Kidney tubule cell (primary cell): ENCODE data around the gene ARHGAP23.
A peak's percentile ranks its signal among the peaks of the same experiment; 100 is the strongest.
"Not testable (repeated sequence)": the region's sequence is repeated elsewhere in the genome, so short reads cannot be mapped to it uniquely, and the experiment has no call there.

Source experiments
- DNase-seq: peaks from one replicate; pipeline ENCODE4 v3.0.0-alpha.2; 2018; ENCODE audit warnings: low spot score

Gene ARHGAP23

DNA sequence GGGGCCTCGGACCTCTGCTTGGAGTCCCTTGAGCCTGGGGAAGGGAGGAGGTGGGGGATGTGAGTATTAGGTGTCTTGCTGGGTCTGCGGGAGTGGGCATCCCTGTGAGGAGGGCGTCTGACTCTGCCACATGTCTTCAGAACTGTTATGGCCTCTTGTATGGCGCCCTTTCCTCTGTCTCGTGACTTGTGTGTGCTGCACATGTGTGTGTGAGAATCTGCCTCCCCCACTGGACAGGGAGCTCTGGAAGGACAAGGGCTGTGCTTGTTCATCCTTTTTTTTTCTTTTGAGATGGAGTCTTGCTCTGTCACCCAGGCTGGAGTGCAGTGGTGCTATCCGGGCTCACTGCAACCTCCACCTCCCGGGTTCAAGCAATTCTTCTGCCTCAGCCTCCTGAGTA is 33.4 kb downstream of the ARHGAP23 start:
- DNase-seq = no peak

DNA sequence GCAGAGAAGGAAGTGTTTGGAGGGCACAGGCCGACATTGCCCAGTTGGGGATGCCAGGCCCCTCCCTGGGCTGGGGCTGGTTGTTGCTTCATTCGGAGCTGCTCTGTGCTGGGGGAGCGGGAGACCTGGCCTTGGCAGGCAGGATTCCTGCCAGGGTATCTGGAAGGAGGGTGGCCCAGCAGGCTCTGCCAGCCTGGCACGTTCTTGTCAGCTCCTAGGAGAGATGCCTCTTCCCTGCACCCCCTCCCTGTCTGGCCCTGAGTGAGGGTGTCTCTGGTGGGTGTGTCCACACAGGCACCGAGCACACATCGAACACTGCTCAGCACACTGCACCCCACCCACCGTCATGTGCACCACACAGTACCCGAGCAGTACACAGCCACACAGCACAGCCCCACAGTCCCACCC is 35.2 kb downstream of the ARHGAP23 start:
- DNase-seq = no peak

DNA sequence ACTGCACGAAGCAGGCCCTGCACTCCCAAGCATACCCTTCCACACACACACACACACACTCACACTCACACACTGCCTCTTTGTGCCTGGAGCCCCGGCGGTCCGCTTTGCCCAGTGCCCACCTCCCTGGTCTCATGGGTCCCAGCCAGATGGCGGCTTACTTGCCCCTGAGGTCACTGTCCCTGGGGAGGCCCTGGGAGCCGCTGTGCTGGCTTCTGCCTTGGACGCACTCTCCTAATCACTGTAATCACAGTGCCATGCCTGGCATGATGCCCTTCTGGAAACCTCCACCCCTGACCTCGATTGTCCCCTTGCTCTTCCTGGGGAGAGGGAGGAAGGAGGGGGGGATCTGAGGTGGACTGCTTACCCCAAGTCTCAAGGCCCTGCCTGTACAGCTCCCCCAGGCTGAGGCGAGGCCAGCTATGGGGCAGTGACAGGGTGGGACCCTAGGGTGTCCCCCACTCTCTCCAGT is 36.0 kb downstream of the ARHGAP23 start:
- no peak for DNase-seq

DNA sequence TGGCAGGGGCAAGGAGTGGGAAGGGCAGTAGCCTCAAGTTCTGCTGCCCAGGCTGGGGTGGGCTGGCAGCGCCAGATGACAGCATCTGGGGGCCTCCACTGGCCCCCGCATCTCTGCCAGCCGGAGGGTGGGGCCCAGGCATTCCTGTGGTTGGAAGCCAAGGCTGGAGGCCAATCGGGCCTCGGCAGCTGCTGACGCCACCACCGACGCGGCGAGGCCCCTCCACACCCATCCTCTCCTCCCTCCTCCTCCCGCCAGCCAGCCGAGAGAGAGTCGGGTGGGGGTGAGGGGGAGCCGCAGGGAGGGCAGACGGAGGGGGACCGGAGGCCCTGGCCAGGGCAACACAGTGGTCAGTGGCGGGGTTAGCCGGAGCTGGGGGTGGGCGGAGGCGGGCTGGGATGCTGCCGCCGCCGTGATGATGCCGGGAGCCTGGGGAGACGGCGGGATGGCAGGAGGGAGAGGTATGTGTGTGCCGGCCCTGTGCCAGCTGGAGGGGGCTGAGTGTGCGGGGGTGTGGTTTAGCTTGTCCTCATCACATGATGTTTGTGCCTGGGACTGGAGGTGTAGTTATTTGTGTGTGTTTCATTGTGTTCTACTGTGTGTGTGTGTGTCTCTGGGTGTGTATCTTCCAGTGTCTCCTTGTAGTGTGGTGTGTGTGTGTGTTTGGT is 36.6 kb downstream of the ARHGAP23 start:
- peak; percentile 67 for DNase-seq

DNA sequence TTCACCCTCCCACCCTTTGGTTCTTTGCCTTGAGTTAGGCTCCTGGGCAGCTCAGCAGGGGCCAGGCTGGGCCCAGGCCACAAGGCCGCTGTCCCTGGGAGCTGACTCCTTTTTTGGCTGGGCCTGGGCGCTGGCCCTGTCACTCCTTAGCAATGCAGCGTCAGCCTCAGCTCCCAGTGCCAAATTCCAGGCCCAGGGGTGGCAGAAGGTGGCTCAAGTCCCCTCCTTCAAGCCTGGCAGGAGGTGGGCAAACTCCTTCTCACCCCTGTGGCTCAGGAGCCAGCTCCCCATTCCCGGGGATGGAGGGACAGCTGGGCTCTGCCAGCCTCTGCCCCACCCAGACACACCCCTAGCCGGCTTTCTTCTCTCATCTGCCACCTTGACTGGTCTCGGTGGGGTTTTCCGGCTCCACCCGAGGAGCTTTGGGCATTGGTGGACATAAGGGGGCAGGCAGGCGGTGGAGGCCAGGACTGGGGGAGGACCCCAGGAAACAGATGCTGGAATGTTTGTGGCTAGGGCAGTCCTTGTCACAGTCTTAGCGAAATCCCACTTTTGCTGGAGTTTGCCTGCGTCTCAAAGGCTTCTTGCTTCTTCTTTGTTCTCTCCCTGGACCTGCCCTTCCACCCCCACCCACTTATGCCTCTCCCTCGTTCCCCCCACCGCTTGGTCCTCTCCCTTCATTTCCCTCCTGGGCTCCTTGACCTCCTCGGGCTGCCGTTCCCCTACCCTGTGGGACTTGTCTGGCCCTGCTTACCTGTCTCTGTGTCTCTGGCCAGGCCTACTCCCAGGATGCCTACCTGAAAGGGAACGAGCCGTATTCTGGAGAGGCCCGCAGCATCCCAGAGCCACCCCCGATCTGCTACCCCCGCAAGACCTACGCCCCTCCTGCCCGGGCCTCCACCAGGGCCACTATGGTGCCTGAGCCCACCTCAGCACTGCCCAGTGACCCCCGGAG is 37.4 kb downstream of the ARHGAP23 start:
- DNase-seq = peak; percentile 51

DNA sequence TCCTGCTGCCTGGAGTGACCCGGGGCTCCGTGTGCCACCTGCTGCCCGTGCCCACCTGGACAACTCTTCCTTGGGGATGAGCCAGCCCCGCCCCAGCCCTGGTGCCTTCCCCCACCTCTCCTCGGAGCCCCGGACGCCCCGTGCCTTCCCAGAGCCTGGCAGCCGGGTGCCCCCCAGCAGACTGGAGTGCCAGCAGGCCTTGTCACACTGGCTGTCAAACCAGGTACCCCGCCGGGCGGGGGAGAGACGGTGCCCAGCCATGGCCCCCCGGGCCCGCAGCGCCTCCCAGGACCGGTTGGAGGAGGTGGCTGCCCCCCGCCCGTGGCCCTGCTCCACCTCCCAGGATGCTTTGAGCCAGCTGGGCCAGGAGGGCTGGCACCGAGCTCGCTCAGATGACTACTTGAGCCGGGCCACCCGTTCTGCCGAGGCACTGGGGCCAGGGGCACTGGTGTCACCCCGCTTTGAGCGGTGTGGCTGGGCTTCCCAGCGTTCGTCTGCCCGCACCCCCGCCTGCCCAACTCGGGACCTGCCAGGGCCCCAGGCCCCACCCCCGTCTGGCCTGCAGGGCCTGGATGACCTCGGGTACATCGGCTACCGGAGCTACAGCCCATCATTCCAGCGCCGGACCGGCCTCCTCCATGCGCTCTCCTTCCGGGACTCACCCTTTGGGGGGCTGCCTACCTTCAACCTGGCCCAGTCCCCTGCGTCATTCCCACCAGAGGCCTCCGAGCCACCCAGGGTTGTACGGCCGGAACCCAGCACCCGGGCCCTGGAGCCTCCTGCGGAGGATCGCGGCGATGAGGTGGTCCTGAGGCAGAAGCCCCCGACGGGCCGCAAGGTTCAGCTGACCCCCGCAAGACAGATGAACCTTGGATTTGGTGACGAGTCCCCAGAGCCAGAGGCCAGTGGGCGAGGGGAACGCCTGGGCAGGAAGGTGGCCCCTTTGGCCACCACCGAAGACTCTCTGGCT is 38.4 kb downstream of the ARHGAP23 start:
- no peak for DNase-seq

DNA sequence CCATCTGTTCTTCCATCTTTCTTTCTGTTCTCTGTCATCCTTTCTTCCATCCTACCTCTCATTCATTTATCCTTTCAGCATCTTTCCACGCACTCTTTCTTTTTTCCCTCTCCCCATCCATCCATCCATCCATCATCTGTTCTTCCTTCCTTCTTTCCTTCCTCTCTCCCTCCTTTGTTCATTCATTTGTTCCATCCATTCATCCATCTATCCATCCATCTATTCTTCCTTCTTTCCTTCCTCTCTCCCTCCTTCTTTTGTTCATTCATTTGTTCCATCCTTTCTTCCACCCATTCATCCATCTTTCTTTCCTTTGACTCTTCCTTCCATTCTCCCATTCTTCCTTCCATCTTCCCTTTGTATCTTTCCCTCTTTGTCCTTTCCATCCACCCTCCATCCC is 39.2 kb downstream of the ARHGAP23 start:
- DNase-seq = no peak

DNA sequence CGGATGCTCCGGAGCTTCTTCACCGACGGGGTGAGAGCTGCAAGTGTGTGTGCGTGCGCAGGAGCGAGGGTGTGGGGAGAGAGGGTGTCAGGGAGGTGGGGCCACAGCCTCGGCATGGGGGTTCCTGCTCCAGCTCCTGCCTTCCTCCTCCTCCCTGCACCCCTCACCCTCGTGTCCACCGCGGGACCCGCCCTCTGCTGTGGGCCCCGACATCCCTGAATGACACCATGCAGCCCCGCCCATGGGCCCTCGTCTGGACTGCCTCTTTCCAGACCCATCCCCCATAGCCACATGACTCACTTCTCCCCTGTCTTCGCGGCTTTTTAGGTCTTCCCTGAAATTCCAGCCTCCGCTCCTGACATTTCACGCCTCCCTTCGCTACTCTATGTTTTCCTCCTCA is 41.6 kb downstream of the ARHGAP23 start:
- DNase-seq = no peak

DNA sequence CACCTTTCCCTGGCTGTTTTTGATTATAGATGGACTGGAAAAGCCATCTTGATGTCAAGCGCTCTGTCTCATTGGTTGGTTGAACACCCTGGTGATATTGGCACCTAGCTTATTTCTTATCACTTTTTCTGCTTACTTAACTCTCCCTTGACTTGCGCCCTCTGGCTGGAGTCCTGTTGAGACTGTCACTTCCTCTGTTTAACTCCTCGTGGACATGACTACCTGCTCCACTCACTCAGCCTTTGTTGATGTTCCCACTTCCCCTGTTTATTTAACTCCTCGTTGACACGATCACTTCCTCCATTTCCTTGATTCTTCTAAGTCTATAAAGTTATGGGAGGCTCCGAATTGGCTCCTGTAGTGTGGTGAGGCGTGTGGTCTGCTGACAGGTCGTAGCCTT is 43.0 kb downstream of the ARHGAP23 start:
- not testable (repeated sequence) for DNase-seq

DNA sequence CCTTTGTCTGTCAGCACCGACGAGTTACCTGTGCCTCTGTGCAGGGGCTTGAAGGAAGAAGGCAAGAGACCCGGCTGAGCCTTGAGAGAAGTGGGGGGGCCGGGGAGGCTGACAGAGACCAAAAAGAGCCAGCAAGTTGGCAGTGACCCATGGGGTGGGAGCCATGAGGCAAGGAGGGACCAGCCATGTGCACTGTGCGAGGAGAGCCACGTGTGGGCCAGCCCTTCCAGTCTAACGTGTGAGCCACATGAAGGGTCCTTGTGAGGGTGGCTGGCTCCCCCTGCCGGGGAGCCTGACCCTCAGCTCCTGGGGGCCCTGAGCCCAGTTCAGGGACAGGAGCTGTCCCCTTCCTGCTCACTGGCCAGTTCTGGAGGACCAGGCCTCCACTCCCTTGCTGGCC is 46.4 kb downstream of the ARHGAP23 start:
- not testable (repeated sequence) for DNase-seq

DNA sequence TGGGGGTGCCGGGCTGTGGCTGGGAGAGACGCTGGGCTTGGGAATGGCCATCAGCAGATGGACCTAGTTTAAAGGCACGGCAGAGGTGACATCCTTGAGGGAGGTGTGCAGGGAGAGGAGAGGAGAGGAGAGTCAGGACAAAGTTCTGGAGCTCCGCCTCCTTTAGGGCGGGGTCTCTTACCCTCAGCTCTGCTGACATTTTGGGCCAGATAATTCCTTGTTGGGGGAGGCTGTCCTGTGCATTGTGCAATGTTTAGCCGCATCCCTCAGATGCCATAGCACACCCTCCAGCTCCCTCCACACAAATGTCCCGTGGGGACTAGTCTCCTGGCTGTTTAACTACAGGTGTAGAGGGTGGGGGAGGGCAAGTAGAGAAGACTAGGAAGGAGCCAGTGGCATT is 48.3 kb downstream of the ARHGAP23 start:
- DNase-seq = no peak

DNA sequence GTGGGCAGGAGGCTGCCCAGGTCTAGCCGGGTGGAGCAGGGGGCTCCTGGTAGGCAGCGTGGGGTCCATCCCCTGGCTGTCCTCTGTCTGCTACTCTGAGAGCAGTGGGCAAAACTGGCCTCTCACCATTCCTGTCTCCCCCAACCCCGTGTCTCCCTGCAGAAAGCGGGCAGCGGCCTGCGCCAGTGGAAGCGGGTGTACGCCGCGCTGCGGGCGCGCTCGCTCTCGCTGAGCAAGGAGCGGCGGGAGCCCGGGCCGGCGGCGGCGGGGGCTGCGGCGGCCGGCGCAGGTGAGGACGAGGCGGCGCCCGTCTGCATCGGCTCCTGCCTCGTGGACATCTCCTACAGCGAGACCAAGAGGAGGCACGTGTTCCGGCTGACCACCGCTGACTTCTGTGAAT is 49.2 kb downstream of the ARHGAP23 start:
- DNase-seq = not testable (repeated sequence)

DNA sequence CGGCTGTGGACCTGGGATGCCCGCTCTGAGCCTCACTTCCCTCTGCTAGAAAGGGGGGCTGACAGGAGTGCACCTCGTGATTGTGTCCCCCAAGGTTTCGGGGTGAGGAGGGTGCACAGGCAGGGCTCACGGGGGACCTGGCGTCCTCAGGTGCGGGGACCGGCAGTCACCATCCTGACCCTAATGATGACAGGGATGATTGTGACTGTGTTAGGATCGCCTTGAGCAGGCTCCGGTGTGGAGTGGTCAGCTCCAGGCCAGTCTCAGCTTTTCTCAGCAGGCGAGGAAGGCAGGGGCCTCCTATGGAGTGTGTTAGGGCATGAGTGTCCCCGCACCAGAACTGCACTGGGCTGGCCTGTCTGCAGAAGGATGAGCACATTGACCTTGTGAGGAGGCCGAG is 49.7 kb downstream of the ARHGAP23 start:
- DNase-seq = not testable (repeated sequence)

DNA sequence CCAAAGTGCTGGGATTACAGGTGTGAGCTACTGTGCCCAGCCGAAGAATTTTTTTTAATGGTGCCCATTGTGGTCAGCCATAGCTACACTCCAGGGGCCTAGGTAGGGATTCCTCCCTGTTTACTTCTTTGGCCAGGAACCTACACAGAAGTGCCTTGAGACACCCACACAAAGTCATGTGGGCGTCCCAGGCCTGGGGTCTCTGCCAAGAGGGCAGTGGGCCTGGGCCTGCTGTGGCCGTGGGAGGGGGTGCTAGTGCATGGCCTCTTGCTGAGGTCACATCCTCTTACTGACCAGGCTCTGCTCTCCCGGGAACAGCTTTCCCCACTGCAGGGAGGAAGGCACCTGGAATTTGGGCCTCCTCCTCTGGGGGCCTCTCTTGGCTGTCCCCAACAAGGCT is 50.4 kb downstream of the ARHGAP23 start:
- not testable (repeated sequence) for DNase-seq

DNA sequence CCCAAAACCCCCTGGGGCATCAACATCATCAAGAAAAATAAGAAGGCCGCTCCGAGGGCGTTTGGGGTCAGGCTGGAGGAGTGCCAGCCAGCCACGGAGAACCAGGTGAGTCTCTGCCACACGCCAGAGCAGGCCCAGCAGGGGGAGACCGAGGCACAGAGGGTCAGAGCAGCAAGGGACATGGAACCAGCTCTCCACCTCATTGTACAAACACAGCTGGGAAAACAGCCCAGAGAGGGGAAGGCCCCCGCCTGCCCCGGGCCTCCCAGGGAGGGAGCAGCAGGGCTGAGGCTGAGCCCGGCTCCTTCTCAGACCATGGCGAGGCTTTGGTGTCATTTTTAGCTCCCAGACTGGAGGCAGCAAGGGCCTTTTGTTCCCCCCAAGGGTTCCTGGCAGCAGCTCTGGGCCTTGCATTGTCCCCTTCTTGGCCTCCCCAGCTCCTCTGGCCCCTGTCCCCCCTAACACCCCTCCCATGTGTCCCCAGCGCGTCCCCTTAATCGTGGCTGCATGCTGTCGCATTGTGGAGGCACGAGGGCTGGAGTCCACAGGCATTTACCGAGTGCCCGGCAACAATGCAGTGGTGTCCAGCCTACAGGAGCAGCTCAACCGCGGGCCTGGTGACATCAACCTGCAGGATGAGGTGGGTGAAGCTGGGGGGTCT is 53.9 kb downstream of the ARHGAP23 start:
- not testable (repeated sequence) for DNase-seq

DNA sequence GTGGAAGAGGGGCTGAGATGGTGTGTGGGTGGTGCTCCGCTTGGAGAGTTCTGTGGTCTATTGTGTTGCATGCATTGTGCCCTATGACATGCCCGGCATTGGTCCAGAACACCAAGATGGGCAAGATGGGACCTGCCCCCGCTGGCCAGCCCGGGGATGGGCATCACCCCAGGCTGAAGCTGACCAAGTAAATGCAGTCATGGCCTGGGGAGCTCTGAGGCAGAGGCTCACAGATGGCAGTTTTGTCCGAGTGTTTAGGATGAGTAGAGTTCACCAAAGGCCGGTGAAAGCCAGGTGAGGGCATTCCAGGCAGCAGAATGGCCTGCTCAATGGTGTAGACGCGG is 54.4 kb downstream of the ARHGAP23 start:
- not testable (repeated sequence) for DNase-seq

DNA sequence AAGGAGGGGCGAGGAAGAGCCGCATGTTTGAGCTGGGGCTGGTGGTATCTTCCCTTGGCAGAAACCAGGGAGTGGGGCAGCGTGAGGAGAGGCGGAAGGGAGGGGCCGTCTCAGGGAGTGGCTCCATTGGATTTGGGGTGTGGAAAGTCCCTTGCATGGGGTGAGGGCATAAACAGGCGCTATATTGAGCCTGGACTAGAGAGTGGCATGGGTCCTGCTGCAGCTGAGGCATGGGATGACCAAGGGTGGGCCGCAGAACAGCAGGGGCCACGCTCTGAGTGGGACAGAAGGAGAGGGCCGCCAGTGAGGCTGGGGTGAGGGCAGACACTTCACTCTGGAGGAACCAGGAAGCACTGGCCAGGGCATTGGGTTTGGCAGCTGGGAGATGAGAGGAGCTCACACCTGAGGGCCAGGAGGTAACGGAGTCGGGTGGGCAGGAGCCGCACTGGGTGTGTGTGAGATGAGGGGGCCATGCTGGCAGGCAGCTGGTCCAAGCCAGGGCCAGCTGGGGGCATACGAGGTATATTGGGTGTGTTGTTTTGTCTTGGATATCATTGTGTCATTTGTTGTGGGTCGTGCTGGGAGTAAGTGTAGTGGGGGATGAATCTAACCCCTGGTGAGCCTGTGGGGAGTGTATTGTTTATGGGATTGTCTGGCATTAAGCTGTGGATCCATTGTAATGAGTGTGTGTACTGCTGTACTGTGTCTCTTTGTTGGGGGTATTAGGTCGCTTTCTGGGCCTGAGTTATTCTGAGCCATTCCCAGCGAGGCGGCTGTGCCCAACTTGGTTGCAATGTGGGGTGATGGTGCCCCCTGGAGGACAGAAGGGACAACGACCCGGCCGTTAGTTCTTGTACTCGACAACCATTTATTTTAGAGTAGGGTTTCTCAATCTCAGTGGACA is 56.2 kb downstream of the ARHGAP23 start:
- DNase-seq = peak; percentile 64

DNA sequence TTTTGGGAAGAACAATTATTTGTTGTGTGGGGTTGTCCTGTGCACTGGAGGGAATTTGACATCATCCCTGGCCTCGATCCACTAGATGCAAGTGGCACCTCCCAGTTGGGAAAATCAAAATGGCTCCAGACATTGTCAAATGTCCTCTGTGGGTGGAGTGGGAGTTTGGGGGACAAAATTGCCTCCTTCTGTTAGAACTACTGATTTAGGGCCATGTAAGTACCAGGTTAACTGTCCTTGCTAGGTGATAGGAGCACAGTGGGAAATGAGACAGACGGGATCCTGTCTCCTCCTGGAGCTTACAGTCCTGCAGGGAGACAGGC is 56.8 kb downstream of the ARHGAP23 start:
- no peak for DNase-seq

DNA sequence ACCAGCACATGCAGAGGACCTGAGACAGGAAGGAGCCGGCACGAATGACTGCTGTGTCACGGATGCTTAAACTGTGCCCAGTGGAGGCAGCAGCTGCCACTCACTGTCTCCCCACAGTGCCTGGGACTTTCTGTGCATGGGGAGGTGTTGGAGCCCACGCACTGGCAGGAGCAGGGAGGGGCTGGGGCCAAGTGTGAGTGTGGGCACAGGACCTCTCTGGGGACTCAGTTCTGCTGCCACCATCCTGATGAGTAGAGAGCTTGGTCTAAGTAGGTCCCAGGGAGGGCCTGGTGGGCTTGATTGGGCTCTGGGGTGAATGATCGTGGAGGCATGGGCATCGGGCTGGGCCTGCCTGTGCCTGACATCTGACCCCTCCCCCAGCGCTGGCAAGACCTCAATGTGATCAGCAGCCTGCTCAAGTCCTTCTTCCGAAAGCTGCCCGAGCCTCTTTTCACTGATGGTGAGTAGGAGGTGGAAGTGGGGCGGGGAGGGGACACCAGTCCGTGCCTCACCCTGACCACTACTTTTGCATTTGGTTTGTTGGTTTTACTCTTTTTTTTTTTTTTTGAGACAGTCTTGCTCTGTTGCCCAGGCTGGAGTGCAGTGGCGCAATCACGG is 57.5 kb downstream of the ARHGAP23 start:
- not testable (repeated sequence) for DNase-seq

DNA sequence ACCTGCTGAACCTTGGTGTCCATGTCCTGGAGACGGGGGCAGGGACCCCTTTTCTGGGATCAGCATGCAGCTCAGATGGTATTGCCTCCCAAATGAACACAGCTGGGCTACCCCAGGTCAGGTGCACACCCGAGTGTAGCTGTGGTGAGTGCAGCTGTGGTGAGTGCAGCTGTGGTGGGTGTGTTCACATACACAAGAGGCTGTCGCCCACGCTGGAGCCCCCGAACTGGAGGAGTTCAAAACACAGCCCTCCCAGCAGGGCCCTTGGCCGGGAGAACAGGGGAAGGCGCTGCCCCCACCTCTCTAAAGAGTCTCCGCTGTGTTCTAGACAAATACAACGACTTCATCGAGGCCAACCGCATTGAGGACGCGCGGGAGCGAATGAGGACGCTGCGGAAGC is 61.5 kb downstream of the ARHGAP23 start:
- not testable (repeated sequence) for DNase-seq
